ENCODE results near the gene TPCN2.

Gene TPCN2

GRCh38 chr11:69120096-69120875 lies 71.6 kb downstream of the TPCN2 start:
- Histone ChIP-seq H3K36me3 (ENCODE audit: insufficient read depth, low read length) (no peaks in the 10 kb centered on the region), H3K9ac (ENCODE audit: insufficient read length) (no peak overlapping the region), H3K4me3 (no peak overlapping the region), H3K27ac (no peak overlapping the region), H3K9me3 (ENCODE audit: low read depth, low read length) (no peaks in the 10 kb centered on the region; the same call in 1 of the 2 replicates)
- no peak for TF ChIP-seq POLR2AphosphoS5 (IDR thresholded peaks at IDR 0.05; ENCODE audit: borderline replicate concordance, low read depth, low read length)
- no peak for TF ChIP-seq EZH2 (IDR thresholded peaks at IDR 0.05)
- no peak for TF ChIP-seq FOXP2 (optimal IDR thresholded peaks at IDR 0.05; ENCODE audit: control extremely low read depth, extremely low read length, insufficient read depth)
- DNase-seq (ENCODE audit: low read depth, low spot score): no peak

- no peaks in the 10 kb centered on the region for H3K36me3 ChIP-seq (ENCODE audit: insufficient read depth, low read length)
- H3K4me3 ChIP-seq: no peak overlapping the region
- TF ChIP-seq FOXP2 (optimal IDR thresholded peaks at IDR 0.05; ENCODE audit: control extremely low read depth, extremely low read length, insufficient read depth) (no peak), EZH2 (IDR thresholded peaks at IDR 0.05) (no peak), POLR2AphosphoS5 (IDR thresholded peaks at IDR 0.05; ENCODE audit: borderline replicate concordance, low read depth, low read length) (no peak)
- no peaks in the 10 kb centered on the region; the same call in 1 of the 2 replicates for H3K9me3 ChIP-seq (ENCODE audit: low read depth, low read length)
- H3K27ac ChIP-seq: no peak overlapping the region
- H3K9ac ChIP-seq (ENCODE audit: insufficient read length): no peak overlapping the region
- no peak for DNase-seq (ENCODE audit: low read depth, low spot score)
Measured at GRCh38 chr11:69121021-69121420, 72.3 kb downstream of the TPCN2 start.

GRCh38 chr11:69121621-69122325 lies 73.0 kb downstream of the TPCN2 start:
- Histone ChIP-seq H3K4me3 (no peak overlapping the region), H3K36me3 (ENCODE audit: insufficient read depth, low read length) (no peaks in the 10 kb centered on the region), H3K9me3 (ENCODE audit: low read depth, low read length) (no peaks in the 10 kb centered on the region; the same call in 1 of the 2 replicates), H3K27ac (no peak overlapping the region), H3K9ac (ENCODE audit: insufficient read length) (no peak overlapping the region)
- TF ChIP-seq EZH2 (IDR thresholded peaks at IDR 0.05) (no peak), FOXP2 (optimal IDR thresholded peaks at IDR 0.05; ENCODE audit: control extremely low read depth, extremely low read length, insufficient read depth) (no peak), POLR2AphosphoS5 (IDR thresholded peaks at IDR 0.05; ENCODE audit: borderline replicate concordance, low read depth, low read length) (no peak)
- DNase-seq (ENCODE audit: low read depth, low spot score): no peak

- DNase-seq (ENCODE audit: low read depth, low spot score): no peak
- Histone ChIP-seq H3K36me3 (ENCODE audit: insufficient read depth, low read length) (no peaks in the 10 kb centered on the region), H3K4me3 (no peak overlapping the region), H3K9me3 (ENCODE audit: low read depth, low read length) (no peaks in the 10 kb centered on the region; the same call in 1 of the 2 replicates), H3K9ac (ENCODE audit: insufficient read length) (no peak overlapping the region), H3K27ac (no peak overlapping the region)
- TF ChIP-seq FOXP2 (optimal IDR thresholded peaks at IDR 0.05; ENCODE audit: control extremely low read depth, extremely low read length, insufficient read depth) (no peak), POLR2AphosphoS5 (IDR thresholded peaks at IDR 0.05; ENCODE audit: borderline replicate concordance, low read depth, low read length) (no peak), EZH2 (IDR thresholded peaks at IDR 0.05) (no peak)
Measured at GRCh38 chr11:69122326-69122629, 73.5 kb downstream of the TPCN2 start.

GRCh38 chr11:69122630-69123431 lies 74.1 kb downstream of the TPCN2 start:
- no peak for TF ChIP-seq POLR2AphosphoS5 (IDR thresholded peaks at IDR 0.05; ENCODE audit: borderline replicate concordance, low read depth, low read length)
- TF ChIP-seq EZH2 (IDR thresholded peaks at IDR 0.05): no peak
- TF ChIP-seq FOXP2 (optimal IDR thresholded peaks at IDR 0.05; ENCODE audit: control extremely low read depth, extremely low read length, insufficient read depth): no peak
- DNase-seq (ENCODE audit: low read depth, low spot score): no peak
- Histone ChIP-seq H3K4me3 (0 out of 2 replicates have a peak overlapping the region, but pooled peaks have one; percentile 2), H3K36me3 (ENCODE audit: insufficient read depth, low read length) (peaks cover 3% of the 10 kb centered on the region; the same call in 1 of the 2 replicates), H3K9ac (ENCODE audit: insufficient read length) (no peak overlapping the region), H3K27ac (peak overlapping the region; percentile 71), H3K9me3 (ENCODE audit: low read depth, low read length) (peaks cover 3% of the 10 kb centered on the region; the same call in 1 of the 2 replicates)

GRCh38 chr11:69123593-69124545 lies 75.1 kb downstream of the TPCN2 start:
- DNase-seq (ENCODE audit: low read depth, low spot score): no peak
- Histone ChIP-seq H3K4me3 (no peak overlapping the region), H3K9me3 (ENCODE audit: low read depth, low read length) (peaks cover 8% of the 10 kb centered on the region; the same call in 1 of the 2 replicates), H3K36me3 (ENCODE audit: insufficient read depth, low read length) (peaks cover 7% of the 10 kb centered on the region; the same call in 1 of the 2 replicates), H3K9ac (ENCODE audit: insufficient read length) (peak overlapping the region; percentile 25), H3K27ac (peak overlapping the region; percentile 71)
- no peak for TF ChIP-seq FOXP2 (optimal IDR thresholded peaks at IDR 0.05; ENCODE audit: control extremely low read depth, extremely low read length, insufficient read depth)

GRCh38 chr11:69125861-69126260 lies 77.1 kb downstream of the TPCN2 start:
- H3K4me3 ChIP-seq: no peak overlapping the region
- peaks cover 7% of the 10 kb centered on the region; the same call in 1 of the 2 replicates for H3K36me3 ChIP-seq (ENCODE audit: insufficient read depth, low read length)
- no peak overlapping the region for H3K9ac ChIP-seq (ENCODE audit: insufficient read length)
- TF ChIP-seq FOXP2 (optimal IDR thresholded peaks at IDR 0.05; ENCODE audit: control extremely low read depth, extremely low read length, insufficient read depth) (no peak), EZH2 (IDR thresholded peaks at IDR 0.05) (no peak)
- H3K27ac ChIP-seq: no peak overlapping the region
- no peak for DNase-seq (ENCODE audit: low read depth, low spot score)
- H3K9me3 ChIP-seq (ENCODE audit: low read depth, low read length): peaks cover 8% of the 10 kb centered on the region; the same call in 1 of the 2 replicates
